Brain microvascular endothelial cell (primary cell): ENCODE results near the gene CPSF4L.

Experiments
- DNase-seq: peaks from one replicate; pipeline ENCODE4 v3.0.0-alpha.2; 2020
- H3K27ac ChIP-seq: fragments of 250-450 bp; sonication (Bioruptor Pico); 2 replicates; pipeline ENCODE4 v1.5.1; 2020; ENCODE audit warnings: mild to moderate bottlenecking, moderate library complexity
- H3K27me3 ChIP-seq: fragments of 250-450 bp; sonication (Bioruptor Pico); replicated peaks from 2 replicates; pipeline ENCODE4 v1.5.1; 2020; ENCODE audit warnings: mild to moderate bottlenecking
- H3K36me3 ChIP-seq: fragments of 250-450 bp; sonication (Bioruptor Pico); replicated peaks from 2 replicates; pipeline ENCODE4 v1.5.1; 2020; ENCODE audit warnings: mild to moderate bottlenecking
- H3K4me3 ChIP-seq: 2 replicates; pipeline ENCODE4 v1.5.1; 2011; ENCODE audit warnings: low read depth, mild to moderate bottlenecking, control low read depth, low read length, moderate library complexity
- in situ Hi-C: cut with HindIII; loops from 2 replicates; pipeline ENCODE4 v1.10.0; 2017; ENCODE audit warnings: low sequenced_read_pairs, low pct_ligation_motif_present
- TF ChIP-seq, protein P1 (sequence below): IDR thresholded peaks from 2 replicates; pipeline ENCODE4 v1.5.1; 2011; ENCODE audit warnings: low read depth, mild to moderate bottlenecking, moderate library complexity, low read length, control low read depth, inconsistent platforms; ENCODE audit errors: missing control alignments

The CPSF4L gene

DNA sequence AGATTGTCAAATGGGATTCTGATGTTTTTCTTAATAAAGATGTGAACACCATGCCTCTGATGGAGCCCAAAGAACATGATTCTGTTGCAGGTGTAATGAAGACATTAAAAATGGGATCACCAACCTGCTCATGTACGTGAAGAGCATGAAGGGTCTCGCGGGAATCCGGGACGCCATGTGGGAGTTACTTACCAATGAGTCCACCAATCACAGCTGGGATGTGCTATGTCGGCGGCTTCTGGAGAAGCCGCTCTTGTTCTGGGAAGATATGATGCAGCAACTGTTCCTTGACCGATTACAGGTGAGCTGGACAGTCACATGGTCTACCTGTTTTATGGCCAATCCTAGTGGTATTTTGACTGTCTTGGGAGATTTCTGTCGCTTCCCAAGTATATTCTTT, 61.2 kb downstream of the CPSF4L start:
- no peak overlapping the region for H3K4me3 ChIP-seq
- TF ChIP-seq, protein P1, sequence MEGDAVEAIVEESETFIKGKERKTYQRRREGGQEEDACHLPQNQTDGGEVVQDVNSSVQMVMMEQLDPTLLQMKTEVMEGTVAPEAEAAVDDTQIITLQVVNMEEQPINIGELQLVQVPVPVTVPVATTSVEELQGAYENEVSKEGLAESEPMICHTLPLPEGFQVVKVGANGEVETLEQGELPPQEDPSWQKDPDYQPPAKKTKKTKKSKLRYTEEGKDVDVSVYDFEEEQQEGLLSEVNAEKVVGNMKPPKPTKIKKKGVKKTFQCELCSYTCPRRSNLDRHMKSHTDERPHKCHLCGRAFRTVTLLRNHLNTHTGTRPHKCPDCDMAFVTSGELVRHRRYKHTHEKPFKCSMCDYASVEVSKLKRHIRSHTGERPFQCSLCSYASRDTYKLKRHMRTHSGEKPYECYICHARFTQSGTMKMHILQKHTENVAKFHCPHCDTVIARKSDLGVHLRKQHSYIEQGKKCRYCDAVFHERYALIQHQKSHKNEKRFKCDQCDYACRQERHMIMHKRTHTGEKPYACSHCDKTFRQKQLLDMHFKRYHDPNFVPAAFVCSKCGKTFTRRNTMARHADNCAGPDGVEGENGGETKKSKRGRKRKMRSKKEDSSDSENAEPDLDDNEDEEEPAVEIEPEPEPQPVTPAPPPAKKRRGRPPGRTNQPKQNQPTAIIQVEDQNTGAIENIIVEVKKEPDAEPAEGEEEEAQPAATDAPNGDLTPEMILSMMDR: no peak
- no peak overlapping the region for H3K27ac ChIP-seq
- DNase-seq: no peak
- in situ Hi-C loops: no loop called here
- peaks cover 78% of the 10 kb centered on the region for H3K36me3 ChIP-seq
- H3K27me3 ChIP-seq: no peaks in the 10 kb centered on the region

DNA sequence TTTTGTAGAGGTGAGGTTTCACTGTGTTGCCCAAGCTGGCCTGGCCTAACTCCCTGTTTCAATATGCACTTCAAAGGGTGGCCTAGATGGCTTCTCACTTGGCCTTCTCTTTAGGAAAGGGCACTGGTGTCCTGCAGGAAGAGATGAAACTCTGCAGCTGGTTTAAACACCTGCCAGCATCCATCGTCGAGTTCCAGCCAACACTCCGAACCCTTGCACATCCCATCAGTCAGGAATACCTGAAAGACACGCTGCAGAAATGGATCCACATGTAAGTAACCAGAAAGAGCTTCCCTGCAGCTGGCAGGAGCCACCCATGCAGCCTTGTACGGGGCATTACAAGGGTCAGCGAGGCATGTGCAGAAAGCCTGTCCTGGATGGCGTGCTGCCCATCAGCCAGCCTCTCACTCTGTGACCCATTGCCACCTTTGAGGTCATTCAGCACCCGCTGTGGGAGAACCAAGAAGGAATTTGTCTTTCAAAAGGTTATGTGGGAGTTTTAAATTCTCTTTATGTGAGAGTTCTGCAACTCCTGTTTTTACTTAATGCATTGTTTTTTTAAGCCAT, 61.8 kb downstream of the CPSF4L start:
- in situ Hi-C loops: loop anchor here (25.0 kb wide), 1 partner anchor 213 kb away; no protein-coding TSS in a partner anchor
- Histone ChIP-seq H3K36me3 (peaks cover 72% of the 10 kb centered on the region), H3K27ac (no peak overlapping the region), H3K4me3 (no peak overlapping the region), H3K27me3 (no peaks in the 10 kb centered on the region)
- no peak for DNase-seq
- TF ChIP-seq, protein P1: no peak

DNA sequence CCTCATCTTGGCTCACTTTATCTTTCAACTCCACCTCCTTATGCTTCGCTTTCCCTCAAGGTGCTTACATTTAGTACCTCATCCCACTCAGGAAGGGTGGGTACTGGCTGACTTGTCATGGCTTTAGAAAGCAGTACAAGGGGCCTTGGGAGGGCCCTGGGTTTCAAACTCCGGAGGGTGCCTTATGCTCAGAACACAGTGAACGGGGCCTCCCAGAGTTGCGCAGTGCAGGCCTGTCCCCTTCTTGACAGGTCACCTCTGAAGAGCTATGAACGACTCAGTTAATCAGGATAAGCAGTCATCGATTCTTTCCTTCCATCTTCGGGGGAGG, 62.8 kb downstream of the CPSF4L start:
- no peak for DNase-seq
- no peak overlapping the region for H3K4me3 ChIP-seq
- H3K27ac ChIP-seq: no peak overlapping the region
- H3K27me3 ChIP-seq: no peaks in the 10 kb centered on the region
- TF ChIP-seq, protein P1: no peak
- H3K36me3 ChIP-seq: peaks cover 66% of the 10 kb centered on the region
- in situ Hi-C loops: loop anchor here (25.0 kb wide), 1 partner anchor 212 kb away; no protein-coding TSS in a partner anchor
